Measurements from ENCODE around the gene SPR.
"Not testable (repeated sequence)": the region's sequence is repeated elsewhere in the genome, so short reads cannot be mapped to it uniquely, and the experiment has no call there.

The SPR gene

GRCh38 chr2:72901426-72901825 lies 14.2 kb downstream of the SPR start:
- H3K9me3 ChIP-seq (ENCODE audit: control insufficient read depth, insufficient read depth, low read length) = no peaks in the 10 kb centered on the region
- H3K4me1 ChIP-seq (ENCODE audit: control insufficient read depth, insufficient read depth, low read length) = no peaks in the 10 kb centered on the region
- no peaks in the 10 kb centered on the region for H3K36me3 ChIP-seq (ENCODE audit: control insufficient read depth, insufficient read depth, low read length)
- H3K9ac ChIP-seq (ENCODE audit: low read depth, low read length) = no peak overlapping the region
- H3K4me3 ChIP-seq (ENCODE audit: low read depth, low read length) = no peak overlapping the region
- H3K27ac ChIP-seq (ENCODE audit: low read depth, low read length) = no peak overlapping the region
- peaks cover 86% of the 10 kb centered on the region for H3K27me3 ChIP-seq (ENCODE audit: control insufficient read depth, insufficient read depth, low read length)

GRCh38 chr2:72907369-72907768 lies 20.2 kb downstream of the SPR start:
- H3K4me3 ChIP-seq (ENCODE audit: low read depth, low read length); H3K9me3 ChIP-seq (ENCODE audit: control insufficient read depth, insufficient read depth, low read length); H3K36me3 ChIP-seq (ENCODE audit: control insufficient read depth, insufficient read depth, low read length); H3K9ac ChIP-seq (ENCODE audit: low read depth, low read length); H3K4me1 ChIP-seq (ENCODE audit: control insufficient read depth, insufficient read depth, low read length); H3K27ac ChIP-seq (ENCODE audit: low read depth, low read length): not testable (repeated sequence)
- H3K27me3 ChIP-seq (ENCODE audit: control insufficient read depth, insufficient read depth, low read length) = peaks cover 88% of the 10 kb centered on the region

GRCh38 chr2:72908741-72909140 lies 21.5 kb downstream of the SPR start:
- Histone ChIP-seq H3K9ac (ENCODE audit: low read depth, low read length) (no peak overlapping the region), H3K27me3 (ENCODE audit: control insufficient read depth, insufficient read depth, low read length) (peaks cover 91% of the 10 kb centered on the region), H3K27ac (ENCODE audit: low read depth, low read length) (no peak overlapping the region), H3K4me3 (ENCODE audit: low read depth, low read length) (no peak overlapping the region), H3K36me3 (ENCODE audit: control insufficient read depth, insufficient read depth, low read length) (no peaks in the 10 kb centered on the region), H3K4me1 (ENCODE audit: control insufficient read depth, insufficient read depth, low read length) (peaks cover 8% of the 10 kb centered on the region), H3K9me3 (ENCODE audit: control insufficient read depth, insufficient read depth, low read length) (no peaks in the 10 kb centered on the region)

- H3K4me3 ChIP-seq (ENCODE audit: low read depth, low read length) = no peak overlapping the region
- no peaks in the 10 kb centered on the region for H3K9me3 ChIP-seq (ENCODE audit: control insufficient read depth, insufficient read depth, low read length)
- peaks cover 24% of the 10 kb centered on the region for H3K4me1 ChIP-seq (ENCODE audit: control insufficient read depth, insufficient read depth, low read length)
- H3K27me3 ChIP-seq (ENCODE audit: control insufficient read depth, insufficient read depth, low read length) = peaks cover 92% of the 10 kb centered on the region
- no peaks in the 10 kb centered on the region for H3K36me3 ChIP-seq (ENCODE audit: control insufficient read depth, insufficient read depth, low read length)
- H3K9ac ChIP-seq (ENCODE audit: low read depth, low read length) = no peak overlapping the region
- H3K27ac ChIP-seq (ENCODE audit: low read depth, low read length) = no peak overlapping the region
Observed at GRCh38 chr2:72911256-72911655, 24.0 kb downstream of the SPR start.

GRCh38 chr2:72913486-72914205 lies 26.4 kb downstream of the SPR start:
- Histone ChIP-seq H3K4me1 (ENCODE audit: control insufficient read depth, insufficient read depth, low read length) (peaks cover 24% of the 10 kb centered on the region), H3K36me3 (ENCODE audit: control insufficient read depth, insufficient read depth, low read length) (no peaks in the 10 kb centered on the region), H3K9me3 (ENCODE audit: control insufficient read depth, insufficient read depth, low read length) (no peaks in the 10 kb centered on the region), H3K4me3 (ENCODE audit: low read depth, low read length) (no peak overlapping the region), H3K9ac (ENCODE audit: low read depth, low read length) (no peak overlapping the region), H3K27ac (ENCODE audit: low read depth, low read length) (no peak overlapping the region), H3K27me3 (ENCODE audit: control insufficient read depth, insufficient read depth, low read length) (peaks cover 99% of the 10 kb centered on the region)

- Histone ChIP-seq H3K4me3 (ENCODE audit: low read depth, low read length) (no peak overlapping the region), H3K4me1 (ENCODE audit: control insufficient read depth, insufficient read depth, low read length) (peaks cover 26% of the 10 kb centered on the region), H3K27ac (ENCODE audit: low read depth, low read length) (no peak overlapping the region), H3K36me3 (ENCODE audit: control insufficient read depth, insufficient read depth, low read length) (no peaks in the 10 kb centered on the region), H3K9me3 (ENCODE audit: control insufficient read depth, insufficient read depth, low read length) (no peaks in the 10 kb centered on the region), H3K27me3 (ENCODE audit: control insufficient read depth, insufficient read depth, low read length) (peaks cover 99% of the 10 kb centered on the region), H3K9ac (ENCODE audit: low read depth, low read length) (no peak overlapping the region)
Observed at GRCh38 chr2:72914206-72914559, 27.0 kb downstream of the SPR start.

- no peaks in the 10 kb centered on the region for H3K9me3 ChIP-seq (ENCODE audit: control insufficient read depth, insufficient read depth, low read length)
- H3K27ac ChIP-seq (ENCODE audit: low read depth, low read length) = no peak overlapping the region
- peaks cover 31% of the 10 kb centered on the region for H3K4me1 ChIP-seq (ENCODE audit: control insufficient read depth, insufficient read depth, low read length)
- peak overlapping the region; percentile 70; the same call in 1 of the 2 replicates for H3K4me3 ChIP-seq (ENCODE audit: low read depth, low read length)
- peaks cover 99% of the 10 kb centered on the region for H3K27me3 ChIP-seq (ENCODE audit: control insufficient read depth, insufficient read depth, low read length)
- no peaks in the 10 kb centered on the region for H3K36me3 ChIP-seq (ENCODE audit: control insufficient read depth, insufficient read depth, low read length)
- no peak overlapping the region for H3K9ac ChIP-seq (ENCODE audit: low read depth, low read length)
Observed at GRCh38 chr2:72914589-72915319, 27.5 kb downstream of the SPR start.

GRCh38 chr2:72915320-72915906 lies 28.2 kb downstream of the SPR start:
- no peaks in the 10 kb centered on the region for H3K9me3 ChIP-seq (ENCODE audit: control insufficient read depth, insufficient read depth, low read length)
- H3K27me3 ChIP-seq (ENCODE audit: control insufficient read depth, insufficient read depth, low read length) = peaks cover 99% of the 10 kb centered on the region
- peaks cover 37% of the 10 kb centered on the region for H3K4me1 ChIP-seq (ENCODE audit: control insufficient read depth, insufficient read depth, low read length)
- H3K27ac ChIP-seq (ENCODE audit: low read depth, low read length) = no peak overlapping the region
- peak overlapping the region; percentile 70 for H3K4me3 ChIP-seq (ENCODE audit: low read depth, low read length)
- H3K9ac ChIP-seq (ENCODE audit: low read depth, low read length) = no peak overlapping the region
- H3K36me3 ChIP-seq (ENCODE audit: control insufficient read depth, insufficient read depth, low read length) = no peaks in the 10 kb centered on the region

- Histone ChIP-seq H3K9ac (ENCODE audit: low read depth, low read length) (no peak overlapping the region), H3K4me1 (ENCODE audit: control insufficient read depth, insufficient read depth, low read length) (peaks cover 44% of the 10 kb centered on the region), H3K27ac (ENCODE audit: low read depth, low read length) (no peak overlapping the region), H3K4me3 (ENCODE audit: low read depth, low read length) (peak overlapping the region; percentile 70), H3K36me3 (ENCODE audit: control insufficient read depth, insufficient read depth, low read length) (no peaks in the 10 kb centered on the region), H3K9me3 (ENCODE audit: control insufficient read depth, insufficient read depth, low read length) (no peaks in the 10 kb centered on the region), H3K27me3 (ENCODE audit: control insufficient read depth, insufficient read depth, low read length) (peaks cover 99% of the 10 kb centered on the region)
Observed at GRCh38 chr2:72915907-72916742, 28.9 kb downstream of the SPR start.

- Histone ChIP-seq H3K27me3 (ENCODE audit: control insufficient read depth, insufficient read depth, low read length) (peaks cover 99% of the 10 kb centered on the region), H3K36me3 (ENCODE audit: control insufficient read depth, insufficient read depth, low read length) (no peaks in the 10 kb centered on the region), H3K9me3 (ENCODE audit: control insufficient read depth, insufficient read depth, low read length) (no peaks in the 10 kb centered on the region), H3K4me1 (ENCODE audit: control insufficient read depth, insufficient read depth, low read length) (peaks cover 45% of the 10 kb centered on the region), H3K4me3 (ENCODE audit: low read depth, low read length) (peak overlapping the region; percentile 70), H3K27ac (ENCODE audit: low read depth, low read length) (no peak overlapping the region), H3K9ac (ENCODE audit: low read depth, low read length) (no peak overlapping the region)
Observed at GRCh38 chr2:72916743-72917137, 29.5 kb downstream of the SPR start.
